MCF 10A (cell line): Measurements from ENCODE around the gene PAQR6. TPM values are rescaled to one million over a fixed set of nuclear protein-coding genes. Genes with fewer than 3 reads are reported as not detected.

Experiments used
- BruUV-seq: library from RNA; stranded (reverse); fragments of 400-500 nt; replicated peaks from 2 replicates; lab custom pipeline; 2021; lab: Mats Ljungman, UMichigan
- CTCF ChIA-PET: fragments of 300-600 bp; sonication (Branson Sonifier 250); formaldehyde crosslinking; extraction: SDS; loops from one replicate; lab custom pipeline; 2021; ENCODE audit warnings: antibody characterized with exemption, inconsistent platforms; lab: Yijun Ruan, JAX
- POLR2A ChIA-PET: fragments of 300-600, 350-650 bp; sonication (Branson Sonifier 250); formaldehyde crosslinking; extraction: SDS; loops from one replicate; lab custom pipeline; 2020; ENCODE audit warnings: antibody characterized with exemption, inconsistent platforms; lab: Yijun Ruan, JAX
- DNase-seq: peaks from one replicate; pipeline ENCODE4 v3.0.0-alpha.2; 2018; ENCODE audit not compliant: unreplicated experiment
- H3K27ac Mint-ChIP-seq: one replicate; pipeline ENCODE4 v1.8.0; 2022; ENCODE audit warnings: mild to moderate bottlenecking, low read depth, mixed read lengths; ENCODE audit not compliant: unreplicated experiment
- H3K27me3 Mint-ChIP-seq: one replicate; pipeline ENCODE4 v1.8.0; 2022; ENCODE audit warnings: mixed read lengths; ENCODE audit not compliant: insufficient read depth, unreplicated experiment
- H3K36me3 Mint-ChIP-seq: one replicate; pipeline ENCODE4 v1.8.0; 2022; ENCODE audit warnings: mild to moderate bottlenecking, moderate library complexity, mixed read lengths; ENCODE audit not compliant: insufficient read depth, unreplicated experiment
- H3K4me1 Mint-ChIP-seq: one replicate; pipeline ENCODE4 v1.8.0; 2022; ENCODE audit warnings: mixed read lengths; ENCODE audit not compliant: insufficient read depth, unreplicated experiment
- H3K4me3 Mint-ChIP-seq: one replicate; pipeline ENCODE4 v1.8.0; 2022; ENCODE audit warnings: mild to moderate bottlenecking, moderate library complexity, mixed read lengths; ENCODE audit not compliant: unreplicated experiment
- H3K9me3 Mint-ChIP-seq: one replicate; pipeline ENCODE4 v1.8.0; 2022; ENCODE audit warnings: mixed read lengths; ENCODE audit not compliant: unreplicated experiment
- CTCF ChIP-seq: fragments of 200-600 bp; IDR thresholded peaks from one replicate; pipeline ENCODE4 v1.8.0; 2022; ENCODE audit warnings: antibody characterized with exemption, mild to moderate bottlenecking; ENCODE audit not compliant: unreplicated experiment
- intact Hi-C: fragments of 100-400 bp; cut with micrococcal nuclease; formaldehyde crosslinking; loops from 2 replicates; pipeline ENCODE4 v1.14.1; 2022
- total RNA-seq: library from RNA; stranded (reverse); gene quantifications from 2 replicates; pipeline ENCODE4 v1.2.3, GENCODE V29; 2022

Gene PAQR6
- total RNA-seq, 1 experiment from 2014 or later = 21.5 TPM

- Mint-ChIP-seq H3K36me3 (peaks cover 32% of the 10 kb centered on the region), H3K27me3 (no peaks in the 10 kb centered on the region), H3K9me3 (no peaks in the 10 kb centered on the region), H3K4me3 (peak overlapping the region; percentile 97), H3K4me1 (peaks cover 14% of the 10 kb centered on the region), H3K27ac (peak overlapping the region; percentile 96)
- DNase-seq = no peak
- TF ChIP-seq CTCF = no peak
- ChIA-PET CTCF (interaction anchor here (0.6 to 4.5 kb wide), 7 partner anchors 13 to 121 kb away, joined by 3 to 57 read pairs (median 9); no protein-coding TSS in a partner anchor), POLR2A (interaction anchor here (0.7 to 5.1 kb wide), 29 partner anchors 9 to 1131 kb away, joined by 3 to 131 read pairs (median 6); partner anchors contain the start of genes ARHGEF2, BGLAP, KHDC4 and SLC25A44)
- intact Hi-C loops = loop anchor here (5.0 kb wide), 1 partner anchor 65 kb away; no protein-coding TSS in a partner anchor
- BruUV-seq = no TSS peak
Observed at GRCh38 chr1:156212130-156212529, 35.7 kb downstream of the PAQR6 start.

- ChIA-PET POLR2A (interaction anchor here (1.1 to 5.1 kb wide), 5 partner anchors 9 to 70 kb away, joined by 3 to 131 read pairs (median 40); partner anchors contain the start of genes SLC25A44 and SMG5), CTCF (interaction anchor here (0.6 to 3.0 kb wide), 7 partner anchors 14 to 254 kb away, joined by 3 to 12 read pairs (median 6); partner anchors contain the start of gene SLC25A44)
- H3K36me3 Mint-ChIP-seq = peaks cover 33% of the 10 kb centered on the region
- no peak overlapping the region for H3K4me3 Mint-ChIP-seq
- peaks cover 14% of the 10 kb centered on the region for H3K4me1 Mint-ChIP-seq
- TF ChIP-seq CTCF = no peak
- no peak overlapping the region for H3K27ac Mint-ChIP-seq
- no peak for DNase-seq
- no peaks in the 10 kb centered on the region for H3K9me3 Mint-ChIP-seq
- intact Hi-C loops = loop anchor here (5.0 kb wide), 1 partner anchor 64 kb away; no protein-coding TSS in a partner anchor
- H3K27me3 Mint-ChIP-seq = no peaks in the 10 kb centered on the region
- no TSS peak for BruUV-seq
Observed at GRCh38 chr1:156211243-156211642, 36.6 kb downstream of the PAQR6 start.

GRCh38 chr1:156204686-156205085 is 43.2 kb downstream of the PAQR6 start:
- ChIA-PET POLR2A (interaction anchor here (0.6 to 5.3 kb wide), 4 partner anchors 7 to 225 kb away, joined by 3 to 30 read pairs (median 4); partner anchors contain the start of genes PMF1 and SLC25A44), CTCF (interaction anchor here (0.6 to 1.1 kb wide), 3 partner anchors 108 to 954 kb away, joined by 3 to 4 read pairs (median 3); no protein-coding TSS in a partner anchor)
- Mint-ChIP-seq H3K4me1 (no peaks in the 10 kb centered on the region), H3K4me3 (no peak overlapping the region), H3K27ac (no peak overlapping the region), H3K9me3 (no peaks in the 10 kb centered on the region), H3K36me3 (peaks cover 20% of the 10 kb centered on the region), H3K27me3 (no peaks in the 10 kb centered on the region)
- no peak for DNase-seq
- no peak for TF ChIP-seq CTCF
- no TSS peak for BruUV-seq
- intact Hi-C loops = no loop called here

GRCh38 chr1:156203331-156203730 is 44.5 kb downstream of the PAQR6 start:
- Mint-ChIP-seq H3K27me3 (no peaks in the 10 kb centered on the region), H3K4me1 (no peaks in the 10 kb centered on the region), H3K4me3 (no peak overlapping the region), H3K9me3 (no peaks in the 10 kb centered on the region), H3K27ac (no peak overlapping the region), H3K36me3 (peaks cover 19% of the 10 kb centered on the region)
- DNase-seq = no peak
- no TSS peak for BruUV-seq
- TF ChIP-seq CTCF = no peak
- intact Hi-C loops = no loop called here
- CTCF ChIA-PET = interaction anchor here (0.6 to 1.6 kb wide), 4 partner anchors 22 to 112 kb away, joined by 3 to 5 read pairs (median 4); no protein-coding TSS in a partner anchor
- POLR2A ChIA-PET = interaction anchor here (1.1 to 5.3 kb wide), 2 partner anchors 9 to 10 kb away, joined by 3 to 30 read pairs; partner anchors contain the start of genes PMF1 and SLC25A44
